ENCODE data around the gene STAP2. TPM values are rescaled to one million over a fixed set of nuclear protein-coding genes. Genes with fewer than 3 reads are reported as not detected.

Gene STAP2
- total and polyA plus RNA-seq, 9 of the 15 experiments (the other 6 are each of a cell fraction or from before 2014, with no cell fraction given): 1.2 to 9.8 (median 4.5) TPM

- peak in 1 of 2 experiments; percentile 93; a peak in 2 of 4 replicates for TF ChIP-seq SRF (CRISPR knock-in tag; IDR thresholded peaks at IDR 0.05)
- TF ChIP-seq IRF9 (tag; IDR thresholded peaks at IDR 0.05): no peak
- TF ChIP-seq ZBTB1 (CRISPR knock-in tag; IDR thresholded peaks at IDR 0.05; ENCODE audit: borderline replicate concordance, low read depth): no peak
- peak in 1 of 2 experiments; percentile 71; a peak in 1 of 4 replicates for TF ChIP-seq TBL1XR1 (IDR thresholded peaks at IDR 0.05; ENCODE audit: low read length in 2 of 2)
- peak; percentile 81 for TF ChIP-seq POLR2AphosphoS5 (IDR thresholded peaks at IDR 0.05; ENCODE audit: control insufficient read depth, insufficient read depth, low read depth, low read length)
- TF ChIP-seq POLR3G (IDR thresholded peaks at IDR 0.05; ENCODE audit: extremely low read depth, insufficient read length, insufficient replicate concordance): no peak
- TF ChIP-seq MITF (IDR thresholded peaks at IDR 0.05): no peak
- peak; percentile 78; the same call in 1 of the 2 replicates for TF ChIP-seq SRSF3 (IDR thresholded peaks at IDR 0.05; ENCODE audit: insufficient read depth, low read length)
- TF ChIP-seq, protein P1, sequence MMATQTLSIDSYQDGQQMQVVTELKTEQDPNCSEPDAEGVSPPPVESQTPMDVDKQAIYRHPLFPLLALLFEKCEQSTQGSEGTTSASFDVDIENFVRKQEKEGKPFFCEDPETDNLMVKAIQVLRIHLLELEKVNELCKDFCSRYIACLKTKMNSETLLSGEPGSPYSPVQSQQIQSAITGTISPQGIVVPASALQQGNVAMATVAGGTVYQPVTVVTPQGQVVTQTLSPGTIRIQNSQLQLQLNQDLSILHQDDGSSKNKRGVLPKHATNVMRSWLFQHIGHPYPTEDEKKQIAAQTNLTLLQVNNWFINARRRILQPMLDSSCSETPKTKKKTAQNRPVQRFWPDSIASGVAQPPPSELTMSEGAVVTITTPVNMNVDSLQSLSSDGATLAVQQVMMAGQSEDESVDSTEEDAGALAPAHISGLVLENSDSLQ (IDR thresholded peaks at IDR 0.05): peak; percentile 47
- peak in 1 of 2 experiments; percentile 21; a peak in 1 of 3 replicates for TF ChIP-seq CBX3 (IDR thresholded peaks at IDR 0.05; ENCODE audit: borderline replicate concordance in 1 of 2, low read length in 2 of 2)
- TF ChIP-seq ZBTB12 (CRISPR knock-in tag; IDR thresholded peaks at IDR 0.05): peak; percentile 59; the same call in 1 of the 2 replicates
- 0 out of 2 replicates have a peak, but pooled peaks have one; percentile 27 for TF ChIP-seq RB1 (IDR thresholded peaks at IDR 0.05; ENCODE audit: low read depth)
- peak; percentile 60 for TF ChIP-seq ZBTB7A (IDR thresholded peaks at IDR 0.05; ENCODE audit: borderline replicate concordance, control insufficient read depth, low read depth, low read length)
- TF ChIP-seq, protein P2, sequence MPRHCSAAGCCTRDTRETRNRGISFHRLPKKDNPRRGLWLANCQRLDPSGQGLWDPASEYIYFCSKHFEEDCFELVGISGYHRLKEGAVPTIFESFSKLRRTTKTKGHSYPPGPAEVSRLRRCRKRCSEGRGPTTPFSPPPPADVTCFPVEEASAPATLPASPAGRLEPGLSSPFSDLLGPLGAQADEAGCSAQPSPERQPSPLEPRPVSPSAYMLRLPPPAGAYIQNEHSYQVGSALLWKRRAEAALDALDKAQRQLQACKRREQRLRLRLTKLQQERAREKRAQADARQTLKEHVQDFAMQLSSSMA (CRISPR knock-in tag; IDR thresholded peaks at IDR 0.05): no peak
- no peak for TF ChIP-seq ZNF778 (CRISPR knock-in tag; IDR thresholded peaks at IDR 0.05)
- peak; percentile 33 for TF ChIP-seq SMAD1 (IDR thresholded peaks at IDR 0.05; ENCODE audit: low read depth, low read length, partially characterized antibody)
Measured at GRCh38 chr19:4375164-4376027, 36.8 kb upstream of the STAP2 start (continued).
